Fibroblast of skin of right biceps (primary cell): ENCODE results near the gene SPG11.

Experiments
- DNase-seq: peaks from one replicate; pipeline ENCODE4 v3.0.0-alpha.2; 2013

Gene SPG11

DNA sequence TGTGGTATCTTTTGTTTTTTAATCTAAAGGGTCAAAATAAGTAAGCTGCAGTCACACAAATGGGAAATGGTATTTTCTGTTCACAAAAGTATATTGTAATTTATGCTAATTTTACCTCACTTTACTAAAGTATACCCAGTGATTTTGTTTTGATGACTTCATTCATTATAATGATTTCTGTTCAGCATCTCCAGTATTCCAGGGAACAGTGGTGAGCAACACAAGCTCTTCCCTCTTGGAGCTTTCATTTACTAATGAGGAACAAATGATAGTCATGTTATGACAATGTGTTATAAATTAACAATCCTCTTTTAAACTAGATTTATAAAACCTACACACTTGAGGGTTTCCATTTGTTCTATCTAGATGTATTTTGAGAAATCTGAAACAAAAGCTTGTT, 147.0 kb downstream of the SPG11 start:
- DNase-seq: no peak
